ENCODE data around the gene SASS6.

- TF ChIP-seq REST (IDR thresholded peaks at IDR 0.05; ENCODE audit: low read depth), result no peak
- no peak for TF ChIP-seq TAF1 (IDR thresholded peaks at IDR 0.05; ENCODE audit: low read depth)
- TF ChIP-seq FOXM1 (IDR thresholded peaks at IDR 0.05; ENCODE audit: borderline replicate concordance, low read depth), result no peak
- TF ChIP-seq EP300 (IDR thresholded peaks at IDR 0.05; ENCODE audit: borderline replicate concordance), result no peak
- no peak for TF ChIP-seq YY1 (IDR thresholded peaks at IDR 0.05; ENCODE audit: low read depth)
- TF ChIP-seq EGR1 (IDR thresholded peaks at IDR 0.05), result no peak
These were observed 87.5 kb downstream of the SASS6 start for GRCh38 chr1:100045206-100045605.
